Measurements from ENCODE around the gene GOLIM4.
"Not testable (repeated sequence)": the region's sequence is repeated elsewhere in the genome, so short reads cannot be mapped to it uniquely, and the experiment has no call there.

The GOLIM4 gene

GRCh38 chr3:168073842-168074605, 21.7 kb downstream of the GOLIM4 start:
- DNase-seq = no peak

GRCh38 chr3:168072323-168072650, 23.4 kb downstream of the GOLIM4 start:
- DNase-seq = no peak

- DNase-seq = no peak
These were observed 24.0 kb downstream of the GOLIM4 start for GRCh38 chr3:168071591-168072322.

- no peak for DNase-seq
These were observed 24.8 kb downstream of the GOLIM4 start for GRCh38 chr3:168070919-168071318.

- DNase-seq = no peak
These were observed 27.4 kb downstream of the GOLIM4 start for GRCh38 chr3:168068346-168068745.

- DNase-seq = no peak
These were observed 28.8 kb downstream of the GOLIM4 start for GRCh38 chr3:168066882-168067281.

- no peak for DNase-seq
These were observed 30.2 kb downstream of the GOLIM4 start for GRCh38 chr3:168065569-168065968.

GRCh38 chr3:168063122-168063521, 32.6 kb downstream of the GOLIM4 start:
- no peak for DNase-seq

- DNase-seq = no peak
These were observed 33.0 kb downstream of the GOLIM4 start for GRCh38 chr3:168062679-168063078.

GRCh38 chr3:168061332-168061996, 34.3 kb downstream of the GOLIM4 start:
- DNase-seq = no peak

GRCh38 chr3:168060317-168060716, 35.4 kb downstream of the GOLIM4 start:
- no peak for DNase-seq

- DNase-seq = no peak
These were observed 37.2 kb downstream of the GOLIM4 start for GRCh38 chr3:168058481-168058880.

GRCh38 chr3:168056398-168057230, 39.1 kb downstream of the GOLIM4 start:
- DNase-seq = not testable (repeated sequence)

GRCh38 chr3:168054447-168054846, 41.3 kb downstream of the GOLIM4 start:
- DNase-seq = no peak

- DNase-seq = no peak
These were observed 42.6 kb downstream of the GOLIM4 start for GRCh38 chr3:168053115-168053514.

- DNase-seq = no peak
These were observed 43.2 kb downstream of the GOLIM4 start for GRCh38 chr3:168052515-168052914.

- no peak for DNase-seq
These were observed 43.9 kb downstream of the GOLIM4 start for GRCh38 chr3:168051531-168052471.

GRCh38 chr3:168051070-168051469, 44.7 kb downstream of the GOLIM4 start:
- DNase-seq = no peak

GRCh38 chr3:168049367-168049974, 46.3 kb downstream of the GOLIM4 start:
- DNase-seq = no peak

GRCh38 chr3:168048414-168049330, 47.1 kb downstream of the GOLIM4 start:
- no peak for DNase-seq
